ENCODE data around the gene ERAS.

The ERAS gene

DNA sequence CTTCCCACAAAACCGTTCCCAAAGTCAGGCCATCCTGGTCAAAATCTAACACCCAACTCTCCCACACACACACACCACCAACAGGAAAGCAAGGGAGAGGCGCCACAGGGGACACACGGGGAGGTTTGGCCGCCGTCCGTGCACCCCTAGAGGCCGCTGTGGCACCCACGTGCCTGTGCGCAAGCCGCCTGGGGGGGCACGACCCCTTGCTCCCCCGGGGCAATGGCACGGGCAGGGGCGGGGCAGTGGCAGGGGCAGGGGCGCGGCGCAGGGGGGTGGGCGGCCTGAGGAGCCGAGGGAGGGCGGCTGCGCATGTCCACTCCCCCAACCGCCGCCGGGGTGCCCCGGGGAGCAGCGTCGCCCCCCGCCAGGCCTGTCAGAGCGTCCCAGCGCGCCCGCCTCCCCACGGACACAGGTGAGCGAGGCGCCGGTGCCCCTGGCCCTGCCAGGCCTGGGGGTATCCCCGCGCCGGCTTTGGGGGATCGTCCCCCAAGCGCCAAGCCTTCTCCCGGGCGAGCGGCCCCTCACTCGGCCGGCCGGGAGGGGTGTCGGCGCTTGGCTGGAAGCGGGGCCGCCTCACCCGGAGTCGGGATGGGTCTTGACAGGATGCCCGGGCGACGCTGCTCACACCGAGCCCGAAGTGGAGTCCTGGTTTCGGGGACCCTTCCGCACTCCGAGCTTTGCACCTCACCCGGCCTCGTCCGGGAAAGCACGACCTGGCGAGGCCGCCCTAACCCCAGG, at the start of gene ERAS:
Gene ERAS, plus strand, starts transcription at position 379 of the 741 bp plus-strand sequence. CDS start 2,611 bp downstream, outside the sequence.
- no peak for DNase-seq (ENCODE audit: low read depth)

DNA sequence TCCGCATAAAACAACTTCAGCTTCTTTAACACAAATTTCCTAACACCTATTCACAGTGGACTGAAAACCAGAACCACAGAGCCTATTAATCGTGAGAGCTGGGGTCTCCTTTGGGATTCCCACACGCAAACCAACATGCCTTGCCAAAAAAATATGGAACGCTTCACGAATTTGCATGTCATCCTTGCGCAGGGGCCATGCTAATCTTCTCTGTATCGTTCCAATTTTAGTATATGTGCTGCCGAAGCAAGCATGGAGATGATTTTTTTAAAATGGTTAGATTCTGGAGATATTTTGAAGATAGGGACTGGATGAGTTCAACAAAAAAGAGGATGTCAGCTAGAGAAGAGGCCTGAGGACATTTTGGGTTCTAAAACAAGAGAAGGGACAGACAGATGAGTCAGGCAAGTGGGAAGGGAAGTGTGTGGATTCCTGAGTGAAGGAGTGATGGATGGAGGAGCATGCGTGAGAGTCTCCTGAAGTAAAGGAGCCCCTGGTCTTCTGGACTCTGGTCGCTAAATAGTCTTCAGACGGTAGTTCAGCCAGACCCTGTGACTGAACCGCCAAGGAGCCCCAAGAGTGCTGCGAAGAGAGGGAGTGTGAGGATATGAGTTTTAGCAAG, 49.4 kb upstream of the ERAS start:
- DNase-seq (ENCODE audit: low read depth): no peak

- no peak for DNase-seq (ENCODE audit: low read depth)
These were observed 46.9 kb upstream of the ERAS start for GRCh38 chrX:48779399-48779798.

DNA sequence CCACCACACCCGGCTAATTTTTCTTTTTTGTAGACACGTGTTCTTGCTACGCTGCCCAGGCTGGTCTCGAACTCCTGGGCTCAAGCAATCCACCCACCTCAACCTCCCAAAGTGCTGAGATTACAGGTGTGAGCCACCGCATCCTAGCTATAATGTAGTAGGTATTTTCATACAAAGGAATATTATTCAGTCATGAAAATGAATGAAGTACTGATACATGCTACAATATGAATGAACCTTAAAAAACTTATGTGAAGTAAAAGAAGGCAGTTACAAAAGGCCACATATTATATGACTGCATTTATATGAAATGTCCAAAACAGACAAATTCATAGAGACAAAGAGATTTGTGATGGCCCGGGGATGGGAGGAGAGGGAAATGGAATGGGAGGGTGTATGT, 44.6 kb upstream of the ERAS start:
- no peak for DNase-seq (ENCODE audit: low read depth)

DNA sequence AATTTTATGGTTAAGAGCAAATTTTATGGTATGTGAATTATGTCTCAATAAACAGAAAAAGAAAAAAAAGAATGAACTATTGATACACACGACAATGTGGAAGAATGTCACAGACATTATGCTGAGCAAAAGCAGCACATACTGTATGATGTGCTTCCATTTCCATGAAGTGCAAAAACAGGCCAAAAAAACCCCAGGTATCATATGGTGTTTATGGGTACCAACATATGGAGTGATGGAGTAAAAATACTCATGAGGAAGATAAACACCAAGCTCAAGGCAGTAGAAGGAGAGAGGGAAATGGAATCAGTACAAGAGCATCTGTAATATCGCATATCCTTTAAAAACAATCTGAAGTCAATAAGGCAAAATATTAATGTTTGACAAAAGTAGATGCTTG, 44.1 kb upstream of the ERAS start:
- DNase-seq (ENCODE audit: low read depth): no peak

DNA sequence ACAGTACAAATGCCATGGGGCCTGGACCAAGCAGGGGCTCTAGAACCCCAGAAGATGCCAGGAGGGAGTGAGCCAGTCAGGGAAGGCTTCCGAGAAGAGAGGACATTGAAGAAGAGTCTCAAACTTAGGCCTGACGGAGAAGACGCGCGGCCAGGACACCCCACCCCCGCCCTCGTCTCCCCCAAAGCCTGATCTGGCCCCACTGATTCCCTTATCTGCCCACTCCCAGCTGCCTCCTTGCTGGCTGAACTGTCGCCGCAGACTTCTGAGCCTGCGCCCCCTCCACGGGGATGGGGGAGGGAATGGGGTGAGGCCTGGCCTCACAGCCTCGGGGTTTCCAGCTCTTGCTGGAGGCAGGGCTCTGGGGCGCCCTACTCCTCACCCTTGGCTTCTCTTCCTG, 43.5 kb upstream of the ERAS start:
- peak; percentile 93 for DNase-seq (ENCODE audit: low read depth)

- no peak for DNase-seq (ENCODE audit: low read depth)
These were observed 41.6 kb upstream of the ERAS start for GRCh38 chrX:48784726-48785125.

- DNase-seq (ENCODE audit: low read depth): no peak
These were observed 41.1 kb upstream of the ERAS start for GRCh38 chrX:48785186-48785539.

DNA sequence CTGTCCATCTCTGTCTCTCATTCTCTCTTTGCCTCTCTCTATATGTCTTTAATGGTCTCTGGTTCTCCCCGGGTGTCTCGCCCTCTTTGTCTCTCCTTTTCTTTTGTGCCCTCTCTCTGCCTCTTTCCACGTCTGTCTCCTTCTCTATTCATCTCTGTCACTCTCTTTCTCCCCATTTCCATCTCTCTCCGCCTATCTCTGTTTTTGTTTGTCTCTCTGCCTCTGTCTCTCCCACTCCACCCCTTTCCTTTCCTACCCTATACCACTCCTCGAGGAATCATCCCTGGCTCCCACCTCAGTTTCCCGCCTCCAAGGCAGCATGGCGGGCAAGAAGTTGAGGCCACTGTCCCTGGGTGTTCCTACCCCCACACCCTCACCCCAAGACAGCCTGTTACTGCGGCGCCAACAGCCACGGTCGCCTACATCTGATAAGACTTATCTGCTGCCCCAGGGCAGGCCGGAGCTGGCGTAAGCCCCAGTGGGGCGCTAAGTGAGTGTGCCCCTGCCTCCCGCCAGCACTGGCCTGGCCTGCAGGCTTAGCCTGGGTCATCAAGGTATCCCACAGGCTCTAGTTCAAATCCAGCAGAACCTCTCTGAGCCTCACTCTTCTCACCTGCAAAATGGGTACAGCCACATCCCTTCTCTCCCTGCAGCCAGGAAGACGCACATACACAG, 40.6 kb upstream of the ERAS start:
- peak; percentile 73 for DNase-seq (ENCODE audit: low read depth)

DNA sequence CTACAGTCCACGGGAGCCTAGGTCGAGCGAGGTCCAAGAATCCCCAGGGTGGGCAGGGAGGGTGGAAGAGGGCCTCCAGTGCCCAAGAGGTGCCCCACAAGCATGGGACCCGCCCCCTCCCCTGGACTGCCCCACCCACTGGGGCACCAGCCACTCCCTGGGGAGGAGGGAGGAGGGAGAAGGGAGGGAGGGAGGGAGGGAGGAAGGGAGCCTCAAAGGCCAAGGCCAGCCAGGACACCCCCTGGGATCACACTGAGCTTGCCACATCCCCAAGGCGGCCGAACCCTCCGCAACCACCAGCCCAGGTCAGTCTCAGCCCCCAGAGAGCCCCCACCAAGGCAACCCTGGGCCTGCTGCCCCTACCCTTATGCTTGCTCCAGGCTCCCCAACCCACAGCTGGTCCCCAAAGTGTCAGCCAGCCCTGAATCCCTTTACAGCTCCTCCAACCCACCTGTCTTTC, 39.9 kb upstream of the ERAS start, which contains the start of gene GATA1:
Gene GATA1, plus strand, starts transcription at position 250 of the 460 bp plus-strand sequence. CDS start 4,520 bp downstream, outside the sequence.
- peak; percentile 83 for DNase-seq (ENCODE audit: low read depth)

GRCh38 chrX:48786825-48787504, 39.3 kb upstream of the ERAS start:
- no peak for DNase-seq (ENCODE audit: low read depth)

- no peak for DNase-seq (ENCODE audit: low read depth)
These were observed 38.5 kb upstream of the ERAS start for GRCh38 chrX:48787505-48788443.

- no peak for DNase-seq (ENCODE audit: low read depth)
These were observed 36.7 kb upstream of the ERAS start for GRCh38 chrX:48789366-48790220.

DNA sequence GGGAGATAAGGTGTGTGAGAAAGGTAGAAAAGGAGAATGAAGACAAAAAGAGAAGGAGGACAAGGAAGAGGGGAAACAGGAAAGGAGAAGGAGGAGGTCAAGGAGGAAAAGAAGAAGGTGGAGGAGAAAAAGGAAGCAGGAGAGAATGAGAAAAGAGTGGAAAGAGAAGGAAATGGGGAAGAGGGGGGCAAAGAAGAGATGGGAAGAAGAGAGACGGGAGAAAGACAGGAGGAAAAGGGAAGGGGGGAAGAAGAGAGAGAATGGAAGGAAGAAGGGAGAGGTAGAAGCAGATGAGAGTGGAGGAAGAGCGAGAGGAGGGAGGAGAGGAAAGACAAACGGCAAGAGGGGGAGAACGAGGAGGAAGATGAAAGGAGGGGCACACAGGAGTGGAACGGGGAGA, 35.8 kb upstream of the ERAS start:
- DNase-seq (ENCODE audit: low read depth): no peak

GRCh38 chrX:48791063-48791820, 35.1 kb upstream of the ERAS start:
- DNase-seq (ENCODE audit: low read depth): no peak

DNA sequence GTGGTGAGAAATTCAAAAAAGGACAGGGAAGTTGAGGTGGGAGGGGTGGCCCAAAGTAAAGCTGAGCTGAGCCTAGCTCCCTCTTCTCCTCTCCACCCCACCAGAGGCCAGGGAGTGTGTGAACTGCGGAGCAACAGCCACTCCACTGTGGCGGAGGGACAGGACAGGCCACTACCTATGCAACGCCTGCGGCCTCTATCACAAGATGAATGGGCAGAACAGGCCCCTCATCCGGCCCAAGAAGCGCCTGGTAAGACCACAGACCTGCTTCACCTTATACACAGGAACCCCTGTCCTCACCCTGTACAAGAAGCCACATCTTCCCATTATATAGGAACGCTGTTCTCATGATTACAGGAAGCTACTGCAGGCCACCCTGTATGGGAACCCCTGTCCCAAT, 34.1 kb upstream of the ERAS start:
- DNase-seq (ENCODE audit: low read depth): no peak

DNA sequence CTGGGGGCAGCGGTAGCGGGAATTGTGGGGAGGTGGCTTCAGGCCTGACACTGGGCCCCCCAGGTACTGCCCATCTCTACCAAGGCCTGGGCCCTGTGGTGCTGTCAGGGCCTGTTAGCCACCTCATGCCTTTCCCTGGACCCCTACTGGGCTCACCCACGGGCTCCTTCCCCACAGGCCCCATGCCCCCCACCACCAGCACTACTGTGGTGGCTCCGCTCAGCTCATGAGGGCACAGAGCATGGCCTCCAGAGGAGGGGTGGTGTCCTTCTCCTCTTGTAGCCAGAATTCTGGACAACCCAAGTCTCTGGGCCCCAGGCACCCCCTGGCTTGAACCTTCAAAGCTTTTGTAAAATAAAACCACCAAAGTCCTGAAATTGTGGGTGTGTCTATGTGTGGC, 32.4 kb upstream of the ERAS start:
- DNase-seq (ENCODE audit: low read depth): no peak

DNA sequence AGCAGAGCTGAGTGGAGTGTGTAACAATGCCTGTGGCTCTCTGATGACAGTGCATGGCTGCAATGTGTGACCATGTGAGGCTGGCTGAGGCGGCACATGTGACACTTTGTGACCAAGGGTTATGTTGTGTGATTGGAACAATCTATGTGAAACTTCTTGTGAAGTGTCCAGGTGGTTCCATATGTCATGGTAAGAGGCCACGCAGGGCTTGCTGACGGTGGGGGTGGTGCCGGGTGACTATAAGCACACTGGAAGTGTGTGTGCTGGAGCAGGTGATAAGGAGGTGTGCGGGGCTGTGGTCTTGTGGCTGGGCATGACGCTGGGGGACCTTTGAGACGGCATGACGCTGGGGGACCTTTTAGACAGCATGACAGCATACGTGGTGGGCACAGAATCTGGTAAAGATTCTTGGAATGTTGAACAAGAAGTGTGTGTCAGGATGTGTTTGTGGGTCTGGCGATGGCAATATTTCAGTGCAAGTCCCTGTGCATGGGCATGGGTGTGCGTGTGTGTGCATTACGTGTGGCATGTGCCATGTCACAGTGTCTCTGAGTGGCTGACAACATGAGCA, 31.9 kb upstream of the ERAS start:
- DNase-seq (ENCODE audit: low read depth): peak; percentile 63

GRCh38 chrX:48794911-48795515, 31.3 kb upstream of the ERAS start:
- no peak for DNase-seq (ENCODE audit: low read depth)

All from CMK (cell line).